ENCODE data around the gene SYNGR2.

DNA sequence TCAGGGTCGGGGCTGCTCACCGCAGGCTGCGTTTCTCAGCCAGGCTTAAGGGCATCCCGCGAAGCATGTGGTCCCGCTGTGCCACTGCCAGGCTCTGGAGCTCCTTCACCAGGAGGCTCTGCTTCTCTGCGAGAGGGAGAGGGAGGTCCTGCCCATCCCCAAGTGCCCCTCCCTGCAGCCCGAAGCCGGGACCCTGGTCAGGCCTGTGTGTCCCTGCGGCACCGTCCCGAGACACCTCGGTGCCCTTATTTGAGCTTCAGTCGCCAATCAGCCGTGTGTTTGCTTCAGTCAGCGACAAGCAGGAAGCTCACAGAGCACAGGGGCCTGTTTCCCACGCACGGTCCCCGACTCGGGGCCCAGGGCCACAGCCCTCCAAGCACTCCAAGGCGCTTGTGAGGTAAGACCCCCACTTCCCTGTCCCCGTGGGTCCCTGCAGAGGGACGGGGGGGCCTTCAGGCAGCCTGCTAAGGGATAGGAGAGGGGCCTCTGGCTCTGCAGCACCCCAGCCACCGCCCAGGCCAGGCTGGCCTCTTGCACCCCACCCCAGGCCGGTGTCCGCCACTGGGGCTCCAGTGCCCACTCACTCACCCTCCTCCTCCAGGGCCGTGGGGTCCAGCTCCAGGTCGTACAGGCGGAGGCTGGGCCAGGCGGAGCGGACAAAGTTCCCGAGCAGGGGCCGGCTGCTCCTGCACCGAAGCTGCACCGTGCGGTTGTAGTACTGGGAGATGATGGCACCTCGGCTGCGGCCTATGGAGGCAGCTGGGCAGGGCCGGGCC, 43.1 kb upstream of the SYNGR2 start:
- TF ChIP-seq, protein P1, sequence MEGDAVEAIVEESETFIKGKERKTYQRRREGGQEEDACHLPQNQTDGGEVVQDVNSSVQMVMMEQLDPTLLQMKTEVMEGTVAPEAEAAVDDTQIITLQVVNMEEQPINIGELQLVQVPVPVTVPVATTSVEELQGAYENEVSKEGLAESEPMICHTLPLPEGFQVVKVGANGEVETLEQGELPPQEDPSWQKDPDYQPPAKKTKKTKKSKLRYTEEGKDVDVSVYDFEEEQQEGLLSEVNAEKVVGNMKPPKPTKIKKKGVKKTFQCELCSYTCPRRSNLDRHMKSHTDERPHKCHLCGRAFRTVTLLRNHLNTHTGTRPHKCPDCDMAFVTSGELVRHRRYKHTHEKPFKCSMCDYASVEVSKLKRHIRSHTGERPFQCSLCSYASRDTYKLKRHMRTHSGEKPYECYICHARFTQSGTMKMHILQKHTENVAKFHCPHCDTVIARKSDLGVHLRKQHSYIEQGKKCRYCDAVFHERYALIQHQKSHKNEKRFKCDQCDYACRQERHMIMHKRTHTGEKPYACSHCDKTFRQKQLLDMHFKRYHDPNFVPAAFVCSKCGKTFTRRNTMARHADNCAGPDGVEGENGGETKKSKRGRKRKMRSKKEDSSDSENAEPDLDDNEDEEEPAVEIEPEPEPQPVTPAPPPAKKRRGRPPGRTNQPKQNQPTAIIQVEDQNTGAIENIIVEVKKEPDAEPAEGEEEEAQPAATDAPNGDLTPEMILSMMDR (IDR thresholded peaks at IDR 0.05): no peak
- no peak for TF ChIP-seq POLR2A (IDR thresholded peaks at IDR 0.05)
- no peak for TF ChIP-seq POLR2AphosphoS5 (IDR thresholded peaks at IDR 0.05)

All from prostate gland (tissue), 2 donors.